Measurements from ENCODE around the gene HIGD2A. TPM values are rescaled to one million over a fixed set of nuclear protein-coding genes. Genes with fewer than 3 reads are reported as not detected.
"Not testable (repeated sequence)": the region's sequence is repeated elsewhere in the genome, so short reads cannot be mapped to it uniquely, and the experiment has no call there.

HIGD2A gene
- total and polyA plus RNA-seq, 2 donors: 116 to 161 TPM

DNA sequence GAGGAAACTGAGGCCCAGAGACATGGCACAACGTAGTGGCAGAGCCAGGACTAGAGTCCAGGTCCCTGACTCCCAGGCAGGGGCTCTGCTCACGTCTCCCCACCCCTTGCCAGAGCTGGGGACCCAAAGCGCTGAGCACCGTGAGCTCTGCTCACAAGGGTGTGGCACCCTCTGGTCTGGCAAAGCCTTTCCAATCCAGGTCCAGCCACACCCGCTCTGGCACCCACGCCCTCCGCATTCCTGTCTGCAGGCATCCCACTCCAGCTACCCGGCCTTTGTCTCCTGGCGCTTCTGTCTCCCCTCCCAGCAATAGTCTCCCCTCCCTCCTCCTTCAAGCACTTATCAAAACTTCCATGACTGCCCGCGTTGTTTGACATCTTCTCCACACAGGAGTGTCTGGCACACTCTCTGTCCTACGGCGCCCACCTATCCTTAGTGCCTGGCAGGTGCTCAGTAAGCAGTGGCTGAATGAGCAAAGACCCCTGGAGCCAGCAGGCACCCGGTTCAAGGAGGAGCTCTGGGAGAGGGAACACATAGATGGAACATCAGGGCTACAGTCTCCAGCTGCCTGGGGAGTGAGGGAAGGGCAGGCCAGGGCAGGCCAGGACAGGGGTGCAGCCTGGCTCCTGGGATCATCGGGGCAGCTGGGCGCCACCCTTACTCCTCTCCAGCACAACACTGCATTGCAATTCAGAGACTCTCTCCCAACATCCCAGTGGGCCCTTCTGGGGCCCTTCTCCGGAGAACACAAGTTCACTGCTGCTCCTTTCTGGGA, 12.0 kb downstream of the HIGD2A start:
- H3K36me3 ChIP-seq (ENCODE audit: control insufficient read depth in 2 of 2, insufficient read depth in 2 of 2, low read length in 1 of 2): peaks cover 13 to 32% of the 10 kb centered on the region in 2 donors
- 95% methylated on average over 17 of the region's 17 CpGs for WGBS
- H3K4me3 ChIP-seq (ENCODE audit: low read length in 2 of 2): no peak overlapping the region
- H3K27ac ChIP-seq (ENCODE audit: low read depth in 1 of 2, low read length in 1 of 2): no peak overlapping the region
- H3K27me3 ChIP-seq (ENCODE audit: control insufficient read depth in 2 of 2, insufficient read depth in 1 of 2, low read length in 1 of 2): no peaks in the 10 kb centered on the region
- no peaks in the 10 kb centered on the region for H3K9me3 ChIP-seq (ENCODE audit: control insufficient read depth in 2 of 2, insufficient read depth in 1 of 2, low read length in 1 of 2)
- DNase-seq (ENCODE audit: low read depth in 6 of 9, low spot score in 9 of 9): no peak
- no peaks in the 10 kb centered on the region for H3K4me1 ChIP-seq (ENCODE audit: control insufficient read depth in 2 of 2, insufficient read depth in 2 of 2, low read length in 2 of 2)

DNA sequence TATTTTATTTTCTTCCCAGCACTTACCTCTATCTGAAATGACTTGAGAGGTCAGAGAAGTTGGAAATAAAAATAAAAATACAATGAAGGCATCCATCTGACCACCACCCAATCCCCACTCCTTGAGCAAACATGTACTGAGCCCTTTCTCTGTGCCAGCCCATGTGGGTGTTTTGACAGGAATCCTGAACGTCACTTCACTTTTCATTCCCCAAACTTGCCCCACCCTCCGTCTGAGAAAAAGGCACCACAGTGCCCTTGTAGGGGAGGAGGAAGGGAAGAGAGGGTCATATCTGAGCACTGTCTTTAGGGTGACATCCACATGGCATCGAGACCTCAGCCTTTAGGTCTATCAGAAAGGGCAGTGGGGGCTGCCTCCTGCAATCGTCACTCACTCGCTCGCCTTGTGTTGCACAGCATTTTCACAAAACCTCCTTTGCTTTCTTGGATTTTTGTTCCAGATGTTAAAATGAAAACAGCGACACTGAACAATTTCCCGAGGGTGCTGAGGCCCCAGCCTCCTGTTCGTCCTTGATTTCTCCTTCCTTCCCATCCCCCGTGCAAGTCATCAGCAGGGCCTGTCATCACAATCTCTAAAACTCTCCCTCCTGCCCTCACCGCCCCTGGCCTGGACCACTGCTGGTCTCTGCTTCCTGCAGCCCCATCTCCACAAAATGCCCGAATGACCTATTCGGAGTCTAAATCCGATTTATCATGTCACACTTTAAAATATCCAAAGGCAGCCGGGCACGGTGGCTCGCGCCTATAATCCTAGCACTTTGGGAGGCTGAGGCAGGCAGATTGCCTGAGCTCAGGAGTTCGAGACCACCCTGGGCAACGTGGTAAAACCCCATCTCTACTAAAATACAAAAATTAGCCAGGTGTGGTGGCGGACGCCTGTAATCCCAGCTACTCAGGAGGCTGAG, 13.0 kb downstream of the HIGD2A start:
- H3K36me3 ChIP-seq (ENCODE audit: control insufficient read depth in 2 of 2, insufficient read depth in 2 of 2, low read length in 1 of 2): peaks cover 16 to 30% of the 10 kb centered on the region in 2 donors
- no peaks in the 10 kb centered on the region for H3K4me1 ChIP-seq (ENCODE audit: control insufficient read depth in 2 of 2, insufficient read depth in 2 of 2, low read length in 2 of 2)
- no peak overlapping the region for H3K4me3 ChIP-seq (ENCODE audit: low read length in 2 of 2)
- H3K9me3 ChIP-seq (ENCODE audit: control insufficient read depth in 2 of 2, insufficient read depth in 1 of 2, low read length in 1 of 2): no peaks in the 10 kb centered on the region
- no peak overlapping the region for H3K27ac ChIP-seq (ENCODE audit: low read depth in 1 of 2, low read length in 1 of 2)
- DNase-seq (ENCODE audit: low read depth in 6 of 9, low spot score in 9 of 9): no peak
- WGBS: 97% methylated on average over 22 of the region's 22 CpGs
- H3K27me3 ChIP-seq (ENCODE audit: control insufficient read depth in 2 of 2, insufficient read depth in 1 of 2, low read length in 1 of 2): no peaks in the 10 kb centered on the region

DNA sequence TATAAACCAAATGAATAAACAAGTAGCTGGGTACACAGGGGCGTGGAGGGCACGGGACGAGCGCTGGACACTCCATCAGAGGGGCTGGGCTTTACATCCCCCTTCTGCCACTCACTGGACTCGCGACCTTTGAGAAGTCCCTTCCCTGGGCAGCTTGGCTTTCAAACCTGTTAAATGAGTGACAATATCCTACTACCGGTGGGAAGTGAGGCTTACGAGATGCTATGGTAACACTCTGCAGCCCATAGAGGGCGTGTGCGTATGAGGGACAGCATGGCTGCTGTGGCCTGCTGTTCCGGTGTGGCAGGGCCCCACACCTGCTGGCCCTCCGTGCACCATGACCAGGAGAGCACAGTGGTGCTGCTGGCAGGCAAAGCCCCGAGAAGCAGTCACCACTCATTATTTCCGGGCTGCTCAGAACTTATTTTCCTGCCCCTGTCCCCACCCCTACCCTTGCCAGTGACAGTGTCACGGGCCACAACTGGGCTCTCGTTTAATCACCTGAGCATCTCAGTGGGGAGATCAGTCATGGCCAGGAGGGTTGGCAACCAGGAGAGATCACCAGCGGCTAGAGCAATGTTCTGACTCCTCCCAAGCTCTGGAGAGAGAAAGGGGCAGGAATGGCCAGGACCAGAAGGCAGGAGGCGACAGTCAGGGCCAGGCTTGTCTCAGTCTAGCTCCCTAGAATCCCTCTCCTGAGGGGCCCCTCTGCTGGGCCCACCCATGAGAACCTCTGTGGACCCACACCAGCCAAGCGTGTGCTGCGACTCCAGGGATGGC, 17.3 kb downstream of the HIGD2A start:
- Histone ChIP-seq H3K27ac (ENCODE audit: low read depth in 1 of 2, low read length in 1 of 2) (no peak overlapping the region), H3K27me3 (ENCODE audit: control insufficient read depth in 2 of 2, insufficient read depth in 1 of 2, low read length in 1 of 2) (no peaks in the 10 kb centered on the region), H3K9me3 (ENCODE audit: control insufficient read depth in 2 of 2, insufficient read depth in 1 of 2, low read length in 1 of 2) (no peaks in the 10 kb centered on the region), H3K36me3 (ENCODE audit: control insufficient read depth in 2 of 2, insufficient read depth in 2 of 2, low read length in 1 of 2) (peaks cover 31 to 33% of the 10 kb centered on the region in 2 donors), H3K4me1 (ENCODE audit: control insufficient read depth in 2 of 2, insufficient read depth in 2 of 2, low read length in 2 of 2) (peaks cover 0 to 5% of the 10 kb centered on the region in 2 donors), H3K4me3 (ENCODE audit: low read length in 2 of 2) (no peak overlapping the region)
- DNase-seq (ENCODE audit: low read depth in 6 of 9, low spot score in 9 of 9): no peak
- 97% methylated on average over 20 of the region's 20 CpGs for WGBS

DNA sequence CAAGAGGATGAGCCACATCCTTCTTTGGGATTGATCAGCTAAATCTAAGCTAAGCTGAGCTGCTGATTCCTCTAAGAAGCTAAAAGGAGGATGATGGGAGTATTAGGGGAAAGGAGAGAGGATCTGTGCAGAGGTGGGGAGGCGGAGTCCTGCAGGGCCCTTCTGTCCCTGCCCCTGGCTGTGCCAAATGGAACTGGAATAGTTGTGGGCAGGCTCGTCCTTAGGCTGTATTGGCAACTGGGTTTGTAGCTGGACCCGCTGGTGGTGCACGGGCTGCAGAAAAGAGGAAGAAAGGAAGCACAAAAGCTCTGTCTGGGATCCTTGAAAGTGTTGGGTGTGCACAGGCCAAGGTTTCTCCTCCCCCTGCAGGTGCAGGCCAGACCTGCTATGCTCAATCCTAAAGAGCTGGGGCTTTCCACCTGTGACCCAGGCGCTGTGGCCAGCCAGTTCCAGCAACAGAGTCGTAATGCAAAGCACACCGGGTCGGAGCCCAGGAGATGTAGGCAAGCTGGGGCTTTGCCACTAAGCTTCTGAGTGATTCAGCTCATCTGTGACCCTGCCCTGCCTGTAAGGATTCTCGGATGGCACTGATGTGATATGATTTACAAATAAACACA, 18.0 kb downstream of the HIGD2A start:
- no peak for DNase-seq (ENCODE audit: low read depth in 6 of 9, low spot score in 9 of 9)
- 95% methylated on average over 9 of the region's 9 CpGs for whole genome bisulfite sequencing
- peaks cover 0 to 6% of the 10 kb centered on the region in 2 donors for H3K4me1 ChIP-seq (ENCODE audit: control insufficient read depth in 2 of 2, insufficient read depth in 2 of 2, low read length in 2 of 2)
- no peaks in the 10 kb centered on the region for H3K9me3 ChIP-seq (ENCODE audit: control insufficient read depth in 2 of 2, insufficient read depth in 1 of 2, low read length in 1 of 2)
- H3K36me3 ChIP-seq (ENCODE audit: control insufficient read depth in 2 of 2, insufficient read depth in 2 of 2, low read length in 1 of 2): peaks cover 30 to 31% of the 10 kb centered on the region in 2 donors
- no peaks in the 10 kb centered on the region for H3K27me3 ChIP-seq (ENCODE audit: control insufficient read depth in 2 of 2, insufficient read depth in 1 of 2, low read length in 1 of 2)
- no peak overlapping the region for H3K27ac ChIP-seq (ENCODE audit: low read depth in 1 of 2, low read length in 1 of 2)
- no peak overlapping the region for H3K4me3 ChIP-seq (ENCODE audit: low read length in 2 of 2)

DNA sequence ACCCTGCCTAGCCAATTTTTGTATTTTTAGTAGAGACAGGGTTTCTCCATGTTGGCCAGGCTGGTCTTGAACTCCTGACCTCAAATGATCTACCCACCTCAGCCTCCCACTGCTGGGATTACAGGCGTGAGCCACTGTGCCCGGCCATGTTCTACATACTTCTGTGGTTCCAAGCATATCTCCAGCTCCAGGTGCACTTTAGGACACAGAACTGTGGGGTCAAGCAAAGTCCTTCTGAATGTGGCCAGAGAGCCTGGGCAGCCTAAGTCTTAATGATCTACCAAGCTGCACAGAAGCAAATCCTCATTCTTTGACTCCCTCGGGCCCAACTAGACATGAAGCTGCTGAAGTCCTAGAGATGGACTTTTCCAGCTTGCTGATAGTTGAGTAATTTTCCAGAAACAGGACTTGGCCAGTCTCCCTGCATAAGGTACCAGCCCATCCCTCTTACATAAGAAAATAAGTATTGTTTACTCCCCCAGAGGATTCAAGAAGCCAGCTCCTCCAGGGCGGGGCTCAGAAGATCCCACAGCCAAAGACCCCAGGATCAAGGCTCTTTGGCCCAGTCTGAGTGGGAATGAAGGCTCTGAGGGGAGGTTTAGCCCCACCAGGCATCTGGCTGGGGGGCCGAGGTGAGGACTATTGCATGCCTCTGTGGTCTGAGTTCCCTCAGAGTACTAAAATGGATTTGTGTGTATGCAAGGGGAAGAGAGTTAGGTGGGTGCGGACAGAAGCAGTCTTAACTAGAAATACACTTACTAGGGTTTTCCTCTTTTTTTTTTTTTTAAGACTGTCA, 19.1 kb downstream of the HIGD2A start:
- no peaks in the 10 kb centered on the region for H3K9me3 ChIP-seq (ENCODE audit: control insufficient read depth in 2 of 2, insufficient read depth in 1 of 2, low read length in 1 of 2)
- DNase-seq (ENCODE audit: low read depth in 6 of 9, low spot score in 9 of 9): no peak
- no peaks in the 10 kb centered on the region for H3K27me3 ChIP-seq (ENCODE audit: control insufficient read depth in 2 of 2, insufficient read depth in 1 of 2, low read length in 1 of 2)
- H3K4me1 ChIP-seq (ENCODE audit: control insufficient read depth in 2 of 2, insufficient read depth in 2 of 2, low read length in 2 of 2): peaks cover 0 to 6% of the 10 kb centered on the region in 2 donors
- 96% methylated on average over 6 of the region's 6 CpGs for WGBS
- H3K36me3 ChIP-seq (ENCODE audit: control insufficient read depth in 2 of 2, insufficient read depth in 2 of 2, low read length in 1 of 2): peaks cover 30 to 31% of the 10 kb centered on the region in 2 donors
- no peak overlapping the region for H3K4me3 ChIP-seq (ENCODE audit: low read length in 2 of 2)
- peak overlapping the region in 1 of 2 donors; percentile 5 for H3K27ac ChIP-seq (ENCODE audit: low read depth in 1 of 2, low read length in 1 of 2)

DNA sequence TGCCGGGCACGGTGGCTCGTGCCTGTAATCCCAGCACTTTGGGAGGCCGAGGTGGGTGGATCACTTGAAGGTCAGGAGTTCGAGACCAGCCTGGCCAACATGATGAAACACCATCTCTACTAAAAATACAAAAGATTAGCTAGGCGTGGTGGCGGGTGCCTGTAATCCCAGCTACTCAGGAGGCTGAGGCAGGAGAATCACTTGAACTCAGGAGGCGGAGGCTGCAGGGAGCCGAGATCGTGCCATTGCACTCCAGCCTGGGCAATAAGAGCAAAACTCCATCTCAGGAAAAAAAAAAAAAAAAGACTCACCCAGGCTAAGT, 19.7 kb downstream of the HIGD2A start:
- not testable (repeated sequence) for H3K27me3 ChIP-seq (ENCODE audit: control insufficient read depth in 2 of 2, insufficient read depth in 1 of 2, low read length in 1 of 2); H3K9me3 ChIP-seq (ENCODE audit: control insufficient read depth in 2 of 2, insufficient read depth in 1 of 2, low read length in 1 of 2); H3K4me1 ChIP-seq (ENCODE audit: control insufficient read depth in 2 of 2, insufficient read depth in 2 of 2, low read length in 2 of 2); H3K27ac ChIP-seq (ENCODE audit: low read depth in 1 of 2, low read length in 1 of 2); DNase-seq (ENCODE audit: low read depth in 6 of 9, low spot score in 9 of 9); H3K4me3 ChIP-seq (ENCODE audit: low read length in 2 of 2)
- WGBS: 95% methylated on average over 10 of the region's 10 CpGs
- H3K36me3 ChIP-seq (ENCODE audit: control insufficient read depth in 2 of 2, insufficient read depth in 2 of 2, low read length in 1 of 2): peaks cover 30 to 31% of the 10 kb centered on the region in 2 donors

DNA sequence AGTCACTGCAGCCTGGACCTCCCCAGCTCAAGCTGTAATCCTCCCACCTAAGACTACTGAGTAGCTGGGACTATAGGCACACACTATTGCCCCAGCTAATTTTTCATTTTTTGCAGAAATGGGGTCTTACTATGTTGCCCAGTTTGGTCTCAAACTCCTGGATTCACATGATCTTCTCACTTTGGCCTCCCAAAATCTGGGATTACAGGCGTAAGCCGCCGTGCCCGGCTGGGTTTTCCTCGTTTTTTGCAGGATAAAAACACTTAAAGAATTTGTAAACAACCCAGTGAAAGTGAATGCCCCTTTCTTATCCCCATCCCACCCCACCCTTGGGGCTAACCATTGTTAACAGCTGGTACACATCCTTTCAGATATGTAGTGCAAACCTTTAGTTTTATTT, 20.0 kb downstream of the HIGD2A start:
- 99% methylated on average over 5 of the region's 5 CpGs for WGBS
- Histone ChIP-seq H3K27ac (ENCODE audit: low read depth in 1 of 2, low read length in 1 of 2) (no peak overlapping the region), H3K4me1 (ENCODE audit: control insufficient read depth in 2 of 2, insufficient read depth in 2 of 2, low read length in 2 of 2) (peaks cover 0 to 9% of the 10 kb centered on the region in 2 donors), H3K27me3 (ENCODE audit: control insufficient read depth in 2 of 2, insufficient read depth in 1 of 2, low read length in 1 of 2) (no peaks in the 10 kb centered on the region), H3K4me3 (ENCODE audit: low read length in 2 of 2) (no peak overlapping the region), H3K9me3 (ENCODE audit: control insufficient read depth in 2 of 2, insufficient read depth in 1 of 2, low read length in 1 of 2) (no peaks in the 10 kb centered on the region), H3K36me3 (ENCODE audit: control insufficient read depth in 2 of 2, insufficient read depth in 2 of 2, low read length in 1 of 2) (peaks cover 30 to 31% of the 10 kb centered on the region in 2 donors)
- no peak for DNase-seq (ENCODE audit: low read depth in 6 of 9, low spot score in 9 of 9)

DNA sequence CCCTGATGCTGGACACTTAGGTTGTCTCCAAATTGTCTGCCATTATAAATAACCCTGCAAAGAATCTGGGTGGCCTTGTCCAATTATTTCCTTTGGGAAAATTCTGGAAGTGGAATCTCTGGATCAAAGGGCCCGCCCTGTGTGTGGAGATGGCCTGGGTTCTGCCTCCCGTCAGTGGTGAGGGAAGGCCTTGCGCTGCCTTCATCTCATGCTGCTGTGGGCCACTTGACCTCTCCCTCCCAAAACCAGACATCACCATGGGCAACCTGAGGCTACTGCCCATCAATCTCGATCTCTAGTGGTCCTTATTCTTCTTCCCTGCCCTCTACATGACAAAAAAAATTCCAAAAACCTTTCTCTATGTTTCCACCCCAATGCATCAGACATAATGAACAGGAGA, 21.2 kb downstream of the HIGD2A start:
- over 99% methylated on average over 4 of the region's 4 CpGs for WGBS
- Histone ChIP-seq H3K9me3 (ENCODE audit: control insufficient read depth in 2 of 2, insufficient read depth in 1 of 2, low read length in 1 of 2) (no peaks in the 10 kb centered on the region), H3K36me3 (ENCODE audit: control insufficient read depth in 2 of 2, insufficient read depth in 2 of 2, low read length in 1 of 2) (peaks cover 26 to 31% of the 10 kb centered on the region in 2 donors), H3K4me3 (ENCODE audit: low read length in 2 of 2) (no peak overlapping the region), H3K4me1 (ENCODE audit: control insufficient read depth in 2 of 2, insufficient read depth in 2 of 2, low read length in 2 of 2) (peaks cover 0 to 10% of the 10 kb centered on the region in 2 donors), H3K27me3 (ENCODE audit: control insufficient read depth in 2 of 2, insufficient read depth in 1 of 2, low read length in 1 of 2) (no peaks in the 10 kb centered on the region), H3K27ac (ENCODE audit: low read depth in 1 of 2, low read length in 1 of 2) (no peak overlapping the region)
- DNase-seq (ENCODE audit: low read depth in 6 of 9, low spot score in 9 of 9): no peak
